A673 (cell line): ENCODE results near the gene CHCHD2.

ENCODE experiments used
- EZH2 ChIP-seq: fragments of 200-600 bp; sonication (generic); IDR thresholded peaks from 2 replicates; pipeline ENCODE4 v1.6.1; 2017; ENCODE audit warnings: borderline replicate concordance, low read depth, mild to moderate bottlenecking, mixed read lengths, antibody characterized with exemption, low read length; ENCODE audit not compliant: poor library complexity, severe bottlenecking
- TF ChIP-seq, protein P1 (sequence below): fragments of 300-800, 200-600 bp; sonication (generic); conservative IDR thresholded peaks from 2 replicates; pipeline ENCODE4 v1.5.1; 2017; ENCODE audit warnings: low read depth, mild to moderate bottlenecking, antibody characterized with exemption, low read length, moderate library complexity, mixed read lengths

DNA sequence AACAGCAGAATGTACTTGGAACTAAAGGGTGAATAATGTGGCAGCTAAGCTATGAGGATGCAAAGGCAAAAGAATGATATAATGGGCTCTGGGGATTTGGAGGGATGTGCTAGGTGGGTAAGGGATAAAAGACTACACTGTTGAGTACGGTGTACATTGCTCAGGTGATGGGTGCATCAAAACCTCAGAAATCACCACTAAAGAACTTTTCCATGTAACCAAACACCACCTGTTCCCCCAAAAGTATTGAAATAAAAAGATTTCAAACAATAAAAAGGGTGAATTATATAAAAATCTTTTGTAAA is 1.6 kb upstream of the CHCHD2 start:
- TF ChIP-seq, protein P1, sequence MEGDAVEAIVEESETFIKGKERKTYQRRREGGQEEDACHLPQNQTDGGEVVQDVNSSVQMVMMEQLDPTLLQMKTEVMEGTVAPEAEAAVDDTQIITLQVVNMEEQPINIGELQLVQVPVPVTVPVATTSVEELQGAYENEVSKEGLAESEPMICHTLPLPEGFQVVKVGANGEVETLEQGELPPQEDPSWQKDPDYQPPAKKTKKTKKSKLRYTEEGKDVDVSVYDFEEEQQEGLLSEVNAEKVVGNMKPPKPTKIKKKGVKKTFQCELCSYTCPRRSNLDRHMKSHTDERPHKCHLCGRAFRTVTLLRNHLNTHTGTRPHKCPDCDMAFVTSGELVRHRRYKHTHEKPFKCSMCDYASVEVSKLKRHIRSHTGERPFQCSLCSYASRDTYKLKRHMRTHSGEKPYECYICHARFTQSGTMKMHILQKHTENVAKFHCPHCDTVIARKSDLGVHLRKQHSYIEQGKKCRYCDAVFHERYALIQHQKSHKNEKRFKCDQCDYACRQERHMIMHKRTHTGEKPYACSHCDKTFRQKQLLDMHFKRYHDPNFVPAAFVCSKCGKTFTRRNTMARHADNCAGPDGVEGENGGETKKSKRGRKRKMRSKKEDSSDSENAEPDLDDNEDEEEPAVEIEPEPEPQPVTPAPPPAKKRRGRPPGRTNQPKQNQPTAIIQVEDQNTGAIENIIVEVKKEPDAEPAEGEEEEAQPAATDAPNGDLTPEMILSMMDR, result no peak
- TF ChIP-seq EZH2, result no peak
